Measurements from ENCODE around the gene SMPD1. TPM values are rescaled to one million over a fixed set of nuclear protein-coding genes. Genes with fewer than 3 reads are reported as not detected.

Gene SMPD1
- polyA plus RNA-seq, 3 donors, result 4.2 to 22.6 (median 4.9) TPM

DNA sequence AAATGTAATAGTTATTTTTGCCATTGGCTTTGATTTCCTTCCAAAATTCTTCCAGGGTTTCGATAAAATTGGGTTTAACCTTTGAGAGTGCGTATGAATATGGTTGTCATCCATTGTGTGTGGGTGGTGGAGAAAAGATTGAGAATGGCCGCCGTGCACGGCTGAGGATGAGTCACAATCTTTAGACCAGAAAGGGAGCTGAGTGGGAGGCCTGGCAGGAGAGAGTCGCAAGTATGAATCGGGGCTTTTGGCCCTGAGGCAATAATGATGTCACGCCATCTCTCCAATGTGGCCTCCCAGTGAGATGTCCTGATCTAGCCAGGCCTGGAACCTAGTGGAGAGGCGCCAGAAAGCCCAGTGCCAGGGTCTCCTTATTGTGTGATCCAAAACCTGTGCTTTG, 33.1 kb upstream of the SMPD1 start:
- peaks cover 0 to under 1% (median 0%) of the 10 kb centered on the region in 3 donors for H3K27me3 Mint-ChIP-seq (ENCODE audit: low read depth in 3 of 3)
- H3K27me3 ChIP-seq (ENCODE audit: control insufficient read depth in 2 of 2, insufficient read depth in 2 of 2, low read length in 2 of 2), result no peaks in the 10 kb centered on the region
- no peaks in the 10 kb centered on the region for H3K79me2 ChIP-seq (ENCODE audit: insufficient read depth, low read length)
- H3K4me1 ChIP-seq (ENCODE audit: control insufficient read depth in 1 of 2, insufficient read depth in 2 of 2, low read length in 2 of 2), result no peaks in the 10 kb centered on the region
- WGBS (ENCODE audit: insufficient coverage), result 82% methylated on average over 8 of the region's 9 CpGs
- no peak overlapping the region for H3K4me3 Mint-ChIP-seq
- no peak overlapping the region for H3K9ac ChIP-seq (ENCODE audit: insufficient read depth, low read length, poor library complexity, severe bottlenecking)
- H2AFZ ChIP-seq (ENCODE audit: insufficient read depth, low read depth, low read length, poor library complexity, severe bottlenecking), result no peak overlapping the region
- intact Hi-C loops (cut with micrococcal nuclease), result no loop called here
- no peaks in the 10 kb centered on the region for H3K9me3 ChIP-seq (replicated peaks in 1 of 2; ENCODE audit: control insufficient read depth in 1 of 2, insufficient read depth in 1 of 2, low read length in 2 of 2)
- H3K4me2 ChIP-seq (replicated peaks; ENCODE audit: extremely low read depth, low read length, poor library complexity, severe bottlenecking), result no peak overlapping the region
- H3K36me3 Mint-ChIP-seq, result no peaks in the 10 kb centered on the region
- H3K9me3 Mint-ChIP-seq, result no peaks in the 10 kb centered on the region
- H4K20me1 ChIP-seq (ENCODE audit: insufficient read depth, low read length), result no peaks in the 10 kb centered on the region
- no peaks in the 10 kb centered on the region for H3K4me1 Mint-ChIP-seq
- H3K4me3 ChIP-seq (replicated peaks in 1 of 3; ENCODE audit: low read depth in 2 of 3, low read length in 3 of 3), result no peak overlapping the region
- H3K36me3 ChIP-seq (replicated peaks in 1 of 2; ENCODE audit: control insufficient read depth in 1 of 2, insufficient read depth in 2 of 2, low read length in 2 of 2), result no peaks in the 10 kb centered on the region
- no peak overlapping the region for H3K27ac Mint-ChIP-seq
- peak in 1 of 3 donors; percentile 30 for DNase-seq
- no peak overlapping the region for H3K27ac ChIP-seq (ENCODE audit: low read depth in 1 of 2, low read length in 2 of 2)
- TF ChIP-seq, protein P1, sequence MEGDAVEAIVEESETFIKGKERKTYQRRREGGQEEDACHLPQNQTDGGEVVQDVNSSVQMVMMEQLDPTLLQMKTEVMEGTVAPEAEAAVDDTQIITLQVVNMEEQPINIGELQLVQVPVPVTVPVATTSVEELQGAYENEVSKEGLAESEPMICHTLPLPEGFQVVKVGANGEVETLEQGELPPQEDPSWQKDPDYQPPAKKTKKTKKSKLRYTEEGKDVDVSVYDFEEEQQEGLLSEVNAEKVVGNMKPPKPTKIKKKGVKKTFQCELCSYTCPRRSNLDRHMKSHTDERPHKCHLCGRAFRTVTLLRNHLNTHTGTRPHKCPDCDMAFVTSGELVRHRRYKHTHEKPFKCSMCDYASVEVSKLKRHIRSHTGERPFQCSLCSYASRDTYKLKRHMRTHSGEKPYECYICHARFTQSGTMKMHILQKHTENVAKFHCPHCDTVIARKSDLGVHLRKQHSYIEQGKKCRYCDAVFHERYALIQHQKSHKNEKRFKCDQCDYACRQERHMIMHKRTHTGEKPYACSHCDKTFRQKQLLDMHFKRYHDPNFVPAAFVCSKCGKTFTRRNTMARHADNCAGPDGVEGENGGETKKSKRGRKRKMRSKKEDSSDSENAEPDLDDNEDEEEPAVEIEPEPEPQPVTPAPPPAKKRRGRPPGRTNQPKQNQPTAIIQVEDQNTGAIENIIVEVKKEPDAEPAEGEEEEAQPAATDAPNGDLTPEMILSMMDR (IDR thresholded peaks at IDR 0.05), result no peak

DNA sequence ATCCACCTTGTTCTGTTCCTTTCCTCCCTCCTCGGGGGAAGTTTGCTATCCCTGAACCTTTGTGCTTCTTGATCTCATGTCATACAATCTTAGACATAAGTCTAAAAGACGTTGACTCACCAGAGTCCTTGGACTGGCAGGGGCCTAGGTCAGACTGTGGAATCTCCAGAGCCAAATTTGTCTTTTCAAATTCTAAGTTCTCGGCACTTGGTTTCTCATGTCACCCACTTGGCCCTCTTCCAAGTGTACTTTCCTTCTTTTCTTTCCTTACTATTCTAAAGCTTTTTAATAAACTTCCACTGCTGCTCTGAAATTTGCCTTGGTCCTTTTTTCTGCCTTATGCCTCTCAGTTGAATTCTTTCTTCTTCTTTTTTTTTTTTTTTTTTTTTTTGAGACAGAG, 30.1 kb upstream of the SMPD1 start:
- DNase-seq, result no peak
- Histone ChIP-seq H3K36me3 (replicated peaks in 1 of 2; ENCODE audit: control insufficient read depth in 1 of 2, insufficient read depth in 2 of 2, low read length in 2 of 2) (no peaks in the 10 kb centered on the region), H3K9me3 (replicated peaks in 1 of 2; ENCODE audit: control insufficient read depth in 1 of 2, insufficient read depth in 1 of 2, low read length in 2 of 2) (no peaks in the 10 kb centered on the region), H3K4me1 (ENCODE audit: control insufficient read depth in 1 of 2, insufficient read depth in 2 of 2, low read length in 2 of 2) (no peaks in the 10 kb centered on the region), H3K79me2 (ENCODE audit: insufficient read depth, low read length) (no peaks in the 10 kb centered on the region), H3K27me3 (ENCODE audit: control insufficient read depth in 2 of 2, insufficient read depth in 2 of 2, low read length in 2 of 2) (no peaks in the 10 kb centered on the region), H3K4me3 (replicated peaks in 1 of 3; ENCODE audit: low read depth in 2 of 3, low read length in 3 of 3) (no peak overlapping the region), H4K20me1 (ENCODE audit: insufficient read depth, low read length) (no peaks in the 10 kb centered on the region), H3K4me2 (replicated peaks; ENCODE audit: extremely low read depth, low read length, poor library complexity, severe bottlenecking) (no peak overlapping the region), H3K27ac (ENCODE audit: low read depth in 1 of 2, low read length in 2 of 2) (no peak overlapping the region), H3K9ac (ENCODE audit: insufficient read depth, low read length, poor library complexity, severe bottlenecking) (no peak overlapping the region), H2AFZ (ENCODE audit: insufficient read depth, low read depth, low read length, poor library complexity, severe bottlenecking) (no peak overlapping the region)
- TF ChIP-seq, protein P1 (IDR thresholded peaks at IDR 0.05), result no peak
- no peak overlapping the region for H3K27ac Mint-ChIP-seq
- WGBS (ENCODE audit: insufficient coverage), result 90% methylated on average over 3 of the region's 3 CpGs
- intact Hi-C loops (cut with micrococcal nuclease), result loop anchor here in 1 of 2 donors (5.0 kb wide), 1 partner anchor 338 kb away; no protein-coding TSS in a partner anchor
- H3K4me3 Mint-ChIP-seq, result no peak overlapping the region
- H3K27me3 Mint-ChIP-seq (ENCODE audit: low read depth in 3 of 3), result no peaks in the 10 kb centered on the region
- no peaks in the 10 kb centered on the region for H3K9me3 Mint-ChIP-seq
- no peaks in the 10 kb centered on the region for H3K4me1 Mint-ChIP-seq
- H3K36me3 Mint-ChIP-seq, result no peaks in the 10 kb centered on the region

Measured in CD14-positive monocyte (primary cell).